Smooth muscle cell (in vitro differentiated cells): Measurements from ENCODE around the gene SUSD1. TPM values are rescaled to one million over a fixed set of nuclear protein-coding genes. Genes with fewer than 3 reads are reported as not detected.

Experiments
- DNase-seq: peaks from one replicate; lab custom pipeline; 2025; ENCODE audit not compliant: unreplicated experiment; lab: John Stamatoyannopoulos, UW
- H2AFZ ChIP-seq: fragments of 200-600 bp; sonication (generic); 2 replicates; pipeline ENCODE4 v1.6.0; 2016; ENCODE audit warnings: antibody characterized with exemption, low read depth, mild to moderate bottlenecking
- H3F3A ChIP-seq: fragments of 200-600 bp; sonication (generic); 2 replicates; pipeline ENCODE4 v1.6.0; 2017; ENCODE audit warnings: antibody characterized with exemption, low read depth
- H3K27ac ChIP-seq: fragments of 200-600 bp; sonication (generic); 2 replicates; pipeline ENCODE4 v1.5.1; 2016; ENCODE audit warnings: low read depth, mild to moderate bottlenecking
- H3K27me3 ChIP-seq: fragments of 200-600 bp; sonication (generic); 2 replicates; pipeline ENCODE4 v1.6.1; 2016; ENCODE audit warnings: low read depth, mild to moderate bottlenecking
- H3K36me3 ChIP-seq: fragments of 200-600 bp; sonication (generic); 2 replicates; pipeline ENCODE4 v1.5.1; 2016; ENCODE audit warnings: low read depth
- H3K4me1 ChIP-seq: fragments of 200-600 bp; sonication (generic); 2 replicates; pipeline ENCODE4 v1.5.1; 2016; ENCODE audit warnings: low read depth
- H3K4me2 ChIP-seq: fragments of 200-600 bp; sonication (generic); 2 replicates; pipeline ENCODE4 v1.6.0; 2016; ENCODE audit warnings: mild to moderate bottlenecking
- H3K4me3 ChIP-seq: fragments of 200-600 bp; sonication (generic); 2 replicates; pipeline ENCODE4 v1.5.1; 2016; ENCODE audit warnings: mild to moderate bottlenecking
- H3K79me2 ChIP-seq: fragments of 200-600 bp; sonication (generic); 2 replicates; pipeline ENCODE4 v1.6.0; 2016; ENCODE audit warnings: low read depth, mild to moderate bottlenecking
- H3K9ac ChIP-seq: fragments of 200-600 bp; sonication (generic); 2 replicates; pipeline ENCODE4 v1.6.0; 2016; ENCODE audit warnings: low read depth
- H3K9me3 ChIP-seq: fragments of 200-600 bp; sonication (generic); replicated peaks from 2 replicates; pipeline ENCODE4 v1.5.1; 2016; ENCODE audit warnings: low read depth
- H4K20me1 ChIP-seq: fragments of 200-600 bp; sonication (generic); 2 replicates; pipeline ENCODE4 v1.6.0; 2016; ENCODE audit warnings: low read depth
- WGBS: methylation state at CpG from one replicate; pipeline ENCODE4 v1.1.7; 2016; ENCODE audit warnings: low lambda C conversion rate; 5-methylcytosine and 5-hydroxymethylcytosine counted together
- polyA plus RNA-seq: library from polyadenylated mRNA; unstranded; fragments of >200 nt; fragmentation: Nextera tagmentation; extraction: Ambion mirVana; gene quantifications from 2 replicates; pipeline ENCODE4 v1.2.1, GENCODE V29; 2016
- total RNA-seq: library from RNA; depleted of rRNA; stranded (reverse); fragments of >200 nt; gene quantifications from 2 replicates; pipeline ENCODE4 v1.2.3, GENCODE V29; 2014
- TF ChIP-seq, protein P1 (sequence below): fragments of 200-600 bp; sonication (generic); IDR thresholded peaks from 2 replicates; pipeline ENCODE4 v1.5.1; 2017; ENCODE audit warnings: borderline replicate concordance, mild to moderate bottlenecking, antibody characterized with exemption; ENCODE audit not compliant: insufficient read depth, poor library complexity, severe bottlenecking

The SUSD1 gene
- total and polyA plus RNA-seq, 2 experiments from 2014 or later, result 6.7 to 11.8 TPM

DNA sequence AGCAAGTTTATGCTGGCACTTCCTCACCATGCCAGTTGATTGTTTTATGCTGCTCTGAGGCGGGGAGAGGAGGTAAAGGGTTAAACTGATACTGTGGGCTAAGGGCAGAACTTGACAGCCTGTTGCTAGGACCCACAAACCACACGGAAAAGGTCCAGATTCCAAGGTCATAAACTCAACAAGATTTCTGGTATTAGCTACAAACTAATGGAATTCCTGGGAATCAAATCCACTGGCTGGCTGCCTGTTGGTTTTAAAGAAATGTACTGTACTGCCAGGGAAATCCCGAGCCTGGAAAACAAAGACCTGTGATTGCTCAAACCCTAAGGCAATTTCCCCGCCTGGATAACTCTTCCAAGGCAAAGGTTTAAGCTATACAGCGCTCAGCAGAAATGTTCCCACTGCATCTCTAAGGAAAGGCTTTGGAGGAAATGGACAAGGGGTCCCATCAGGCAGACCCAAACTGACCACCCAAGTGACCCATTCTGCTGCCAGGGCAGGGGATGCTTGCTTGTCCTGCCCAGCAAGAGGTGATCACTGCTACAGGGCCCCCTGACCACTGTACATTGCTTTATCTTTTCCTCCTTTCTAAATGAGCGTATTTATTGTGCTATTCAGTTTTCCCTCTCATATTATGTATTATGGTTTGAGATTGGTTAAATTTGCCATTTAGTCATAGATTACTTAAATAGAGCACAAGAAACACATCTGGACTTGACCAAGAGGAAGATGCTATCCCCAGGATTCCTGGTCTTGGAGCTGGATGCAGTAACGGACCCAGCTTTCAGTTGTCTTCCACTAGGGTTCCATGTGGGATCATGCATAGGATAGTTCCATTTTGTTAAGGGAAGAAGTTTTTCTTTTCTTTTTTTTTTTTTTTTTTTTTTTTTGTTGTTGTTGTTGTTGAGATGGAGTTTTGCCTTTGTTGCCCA is 124.3 kb downstream of the SUSD1 start:
- H3K9ac ChIP-seq, result peak overlapping the region; percentile 4
- no peaks in the 10 kb centered on the region for H3K36me3 ChIP-seq
- H3K4me2 ChIP-seq, result peak overlapping the region; percentile 1
- H3K9me3 ChIP-seq, result no peaks in the 10 kb centered on the region
- no peaks in the 10 kb centered on the region for H3K27me3 ChIP-seq
- H3K27ac ChIP-seq, result peak overlapping the region; percentile 33
- no peak overlapping the region for H3K4me3 ChIP-seq
- no peak overlapping the region for H2AFZ ChIP-seq
- H3K79me2 ChIP-seq, result no peaks in the 10 kb centered on the region
- H4K20me1 ChIP-seq, result no peaks in the 10 kb centered on the region
- peaks cover 14% of the 10 kb centered on the region for H3K4me1 ChIP-seq
- TF ChIP-seq, protein P1, sequence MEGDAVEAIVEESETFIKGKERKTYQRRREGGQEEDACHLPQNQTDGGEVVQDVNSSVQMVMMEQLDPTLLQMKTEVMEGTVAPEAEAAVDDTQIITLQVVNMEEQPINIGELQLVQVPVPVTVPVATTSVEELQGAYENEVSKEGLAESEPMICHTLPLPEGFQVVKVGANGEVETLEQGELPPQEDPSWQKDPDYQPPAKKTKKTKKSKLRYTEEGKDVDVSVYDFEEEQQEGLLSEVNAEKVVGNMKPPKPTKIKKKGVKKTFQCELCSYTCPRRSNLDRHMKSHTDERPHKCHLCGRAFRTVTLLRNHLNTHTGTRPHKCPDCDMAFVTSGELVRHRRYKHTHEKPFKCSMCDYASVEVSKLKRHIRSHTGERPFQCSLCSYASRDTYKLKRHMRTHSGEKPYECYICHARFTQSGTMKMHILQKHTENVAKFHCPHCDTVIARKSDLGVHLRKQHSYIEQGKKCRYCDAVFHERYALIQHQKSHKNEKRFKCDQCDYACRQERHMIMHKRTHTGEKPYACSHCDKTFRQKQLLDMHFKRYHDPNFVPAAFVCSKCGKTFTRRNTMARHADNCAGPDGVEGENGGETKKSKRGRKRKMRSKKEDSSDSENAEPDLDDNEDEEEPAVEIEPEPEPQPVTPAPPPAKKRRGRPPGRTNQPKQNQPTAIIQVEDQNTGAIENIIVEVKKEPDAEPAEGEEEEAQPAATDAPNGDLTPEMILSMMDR, result no peak
- 43% methylated on average over 7 of the region's 7 CpGs for WGBS
- no peaks in the 10 kb centered on the region for H3F3A ChIP-seq
- no peak for DNase-seq

DNA sequence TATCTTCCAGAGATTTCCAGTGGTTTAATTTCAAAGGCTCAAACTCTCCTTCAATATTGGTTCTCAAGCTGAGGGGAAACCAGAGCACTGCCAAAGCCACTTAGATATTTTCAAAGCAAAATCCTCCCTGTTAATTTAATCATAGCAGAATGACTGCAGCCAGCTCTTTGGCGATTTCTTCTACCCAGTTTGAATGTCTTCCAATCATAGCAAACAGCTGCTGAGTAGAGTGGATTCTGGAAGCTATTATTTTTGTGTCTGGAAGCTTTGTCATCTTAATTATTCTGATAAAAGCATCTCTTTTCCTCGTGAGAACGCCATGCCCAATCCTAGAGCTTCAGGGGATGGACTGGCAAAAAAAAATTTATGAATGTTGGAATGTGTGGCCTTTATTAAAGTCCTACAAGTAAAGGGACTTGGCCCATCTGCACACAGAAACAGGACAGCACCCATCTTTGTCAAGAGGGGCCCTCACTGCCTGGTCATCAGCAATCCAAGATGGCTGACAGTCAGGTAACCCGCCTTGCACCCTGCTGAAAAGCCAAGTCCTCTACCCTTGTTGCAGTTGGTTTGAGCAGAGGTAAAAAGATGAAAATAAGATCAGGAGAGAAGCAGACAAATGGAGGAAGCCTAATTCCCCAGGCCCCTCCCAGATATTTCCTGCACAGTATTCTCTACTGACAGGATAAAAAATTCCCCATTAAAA is 125.1 kb downstream of the SUSD1 start:
- no peaks in the 10 kb centered on the region for H3F3A ChIP-seq

DNA sequence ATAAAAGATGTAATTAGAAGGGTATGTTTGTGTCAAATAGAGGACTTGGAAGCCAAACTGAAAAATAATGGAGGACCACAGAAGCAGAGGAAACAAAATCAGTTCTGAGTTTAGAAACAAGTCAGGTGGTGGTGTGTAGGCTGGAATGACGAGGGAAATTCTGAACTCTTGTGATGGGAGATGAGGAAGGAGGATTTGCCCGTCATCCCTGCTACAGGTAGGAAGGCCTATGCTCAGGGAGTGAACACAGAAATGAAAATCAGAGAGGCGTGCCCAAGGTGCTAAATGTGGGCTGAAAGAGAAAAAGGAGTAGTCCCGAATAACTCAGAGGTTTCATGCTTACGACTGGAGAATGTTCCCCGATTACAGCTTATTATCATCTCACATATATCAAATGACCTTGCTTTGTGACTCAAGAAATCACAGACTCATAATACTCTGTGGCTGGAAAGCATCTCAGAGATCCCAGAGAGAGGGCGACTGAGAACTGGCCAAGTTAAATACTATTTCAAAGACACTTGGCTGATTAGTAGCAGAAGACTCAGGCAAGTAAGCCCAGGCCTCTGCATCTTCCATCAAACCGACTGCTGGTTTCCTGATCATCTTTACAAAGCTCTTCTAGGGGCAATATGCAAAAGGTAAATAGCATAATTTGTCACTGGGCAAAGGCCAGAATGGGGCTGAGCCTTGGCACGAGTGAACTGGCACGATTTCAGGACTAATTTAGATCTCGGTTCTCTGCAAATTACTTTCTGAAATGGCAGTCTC is 126.0 kb downstream of the SUSD1 start:
- H4K20me1 ChIP-seq, result no peaks in the 10 kb centered on the region
- H3K9ac ChIP-seq, result no peak overlapping the region
- H3K4me3 ChIP-seq, result no peak overlapping the region
- no peaks in the 10 kb centered on the region for H3K27me3 ChIP-seq
- no peaks in the 10 kb centered on the region for H3F3A ChIP-seq
- no peaks in the 10 kb centered on the region for H3K9me3 ChIP-seq
- DNase-seq, result no peak
- peak overlapping the region; percentile 33 for H3K27ac ChIP-seq
- H3K4me2 ChIP-seq, result peak overlapping the region; percentile 1
- TF ChIP-seq, protein P1, result no peak
- no peaks in the 10 kb centered on the region for H3K36me3 ChIP-seq
- H2AFZ ChIP-seq, result no peak overlapping the region
- 63% methylated on average over 11 of the region's 11 CpGs for WGBS
- peaks cover 14% of the 10 kb centered on the region for H3K4me1 ChIP-seq
- H3K79me2 ChIP-seq, result no peaks in the 10 kb centered on the region

More for the DNA sequence above, 125.1 kb downstream of the SUSD1 start:
- no peaks in the 10 kb centered on the region for H3K27me3 ChIP-seq
- H3K4me3 ChIP-seq, result no peak overlapping the region
- DNase-seq, result no peak
- 64% methylated on average over 4 of the region's 4 CpGs for WGBS
- peak overlapping the region; percentile 1 for H3K4me2 ChIP-seq
- H3K27ac ChIP-seq, result peak overlapping the region; percentile 33
- no peaks in the 10 kb centered on the region for H3K9me3 ChIP-seq
- H2AFZ ChIP-seq, result no peak overlapping the region
- H4K20me1 ChIP-seq, result no peaks in the 10 kb centered on the region
- H3K79me2 ChIP-seq, result no peaks in the 10 kb centered on the region
- H3K9ac ChIP-seq, result no peak overlapping the region
- TF ChIP-seq, protein P1, result no peak
- H3K36me3 ChIP-seq, result no peaks in the 10 kb centered on the region
- H3K4me1 ChIP-seq, result peaks cover 14% of the 10 kb centered on the region
